Activated CD8-positive, alpha-beta memory T cell treated with anti-CD3 and anti-CD28 coated beads, Interleukin-2, amount 50 U/mL, for 48 hours (primary cell): ENCODE results near the gene GULP1.
"Not testable (repeated sequence)": the region's sequence is repeated elsewhere in the genome, so short reads cannot be mapped to it uniquely, and the experiment has no call there.

Experiments
- DNase-seq: peaks from one replicate; pipeline ENCODE4 v3.0.0-alpha.2; 2020

Gene GULP1

GRCh38 chr2:188291617-188292347 is at the start of gene GULP1:
Gene GULP1 (plus strand): TSS chr2:188291874. CDS start chr2:188477703, 185,829 bp downstream.
- DNase-seq, result peak; percentile 54

- no peak for DNase-seq
These were observed 48.3 kb upstream of the GULP1 start for GRCh38 chr2:188243381-188243780.

GRCh38 chr2:188244383-188244782 is 47.3 kb upstream of the GULP1 start:
- DNase-seq, result no peak

- no peak for DNase-seq
These were observed 46.4 kb upstream of the GULP1 start for GRCh38 chr2:188245230-188245629.

GRCh38 chr2:188248513-188248912 is 43.2 kb upstream of the GULP1 start:
- no peak for DNase-seq

- DNase-seq, result no peak
These were observed 40.6 kb upstream of the GULP1 start for GRCh38 chr2:188251034-188251433.

GRCh38 chr2:188256420-188256819 is 35.3 kb upstream of the GULP1 start:
- DNase-seq, result no peak

- DNase-seq, result no peak
These were observed 26.4 kb upstream of the GULP1 start for GRCh38 chr2:188265315-188265714.

GRCh38 chr2:188267776-188268175 is 23.9 kb upstream of the GULP1 start:
- no peak for DNase-seq

GRCh38 chr2:188269004-188269403 is 22.7 kb upstream of the GULP1 start:
- no peak for DNase-seq

- no peak for DNase-seq
These were observed 19.6 kb upstream of the GULP1 start for GRCh38 chr2:188272121-188272520.

- DNase-seq, result no peak
These were observed 17.4 kb upstream of the GULP1 start for GRCh38 chr2:188274274-188274673.

- no peak for DNase-seq
These were observed 15.4 kb upstream of the GULP1 start for GRCh38 chr2:188276255-188276654.

GRCh38 chr2:188277786-188278185 is 13.9 kb upstream of the GULP1 start:
- DNase-seq, result no peak

GRCh38 chr2:188278388-188279092 is 13.1 kb upstream of the GULP1 start:
- no peak for DNase-seq

- no peak for DNase-seq
These were observed 12.6 kb upstream of the GULP1 start for GRCh38 chr2:188279093-188279445.

- no peak for DNase-seq
These were observed 10.9 kb upstream of the GULP1 start for GRCh38 chr2:188280811-188281222.

GRCh38 chr2:188282907-188283306 is 8.8 kb upstream of the GULP1 start:
- no peak for DNase-seq

GRCh38 chr2:188284251-188284650 is 7.4 kb upstream of the GULP1 start:
- not testable (repeated sequence) for DNase-seq

- DNase-seq, result no peak
These were observed 6.6 kb upstream of the GULP1 start for GRCh38 chr2:188285049-188285448.

GRCh38 chr2:188285774-188286173 is 5.9 kb upstream of the GULP1 start:
- DNase-seq, result no peak

GRCh38 chr2:188291142-188291616 is 495 bp upstream of the GULP1 start:
- DNase-seq, result no peak

- no peak for DNase-seq
These were observed 920 bp downstream of the GULP1 start for GRCh38 chr2:188292348-188293239.
